Stimulated activated CD8-positive, alpha-beta memory T cell treated with anti-CD3 and anti-CD28 coated beads, Interleukin-7, amount 100 ng/mL, for 24 hours (primary cell): ENCODE results near the gene TMEM214.

ENCODE experiments used
- DNase-seq: peaks from one replicate; pipeline ENCODE4 v3.0.0-alpha.2; 2020; ENCODE audit warnings: low read depth

Gene TMEM214

GRCh38 chr2:27010139-27010538 lies 22.6 kb upstream of the TMEM214 start:
- DNase-seq, result no peak

- DNase-seq, result no peak
Measured at GRCh38 chr2:27013738-27014137, 19.0 kb upstream of the TMEM214 start.

DNA sequence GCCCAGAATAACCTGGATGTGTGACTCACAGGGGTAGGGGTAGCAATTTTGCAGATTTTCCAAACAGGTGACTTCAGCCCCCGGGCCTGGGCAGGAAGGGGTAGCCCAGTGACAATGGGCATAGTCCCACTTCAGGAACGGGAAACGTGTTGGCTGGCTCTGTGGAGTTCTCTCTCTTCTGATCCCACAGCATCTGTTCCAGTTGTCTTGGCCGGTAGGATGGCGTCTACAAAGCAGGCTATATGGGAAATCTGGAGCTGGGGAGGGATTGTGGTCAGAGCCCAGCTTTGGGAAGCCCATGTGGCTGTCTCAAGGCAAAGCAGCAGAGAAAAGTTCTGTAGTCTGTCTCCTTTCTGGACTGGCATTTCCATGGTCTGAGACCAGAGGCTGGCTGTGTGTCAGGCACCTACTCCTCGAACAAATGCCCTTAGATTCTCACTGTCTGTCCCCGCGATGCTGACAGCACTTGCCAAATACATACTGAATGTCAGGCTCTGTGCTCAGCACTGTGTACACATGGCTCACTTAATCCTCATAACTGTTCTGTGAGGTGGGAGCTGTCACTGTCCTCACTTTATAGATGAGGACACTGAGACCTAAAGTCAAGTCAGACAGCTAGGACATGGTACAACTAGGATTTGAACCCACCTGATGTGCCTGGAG lies 17.9 kb upstream of the TMEM214 start:
- DNase-seq, result no peak

DNA sequence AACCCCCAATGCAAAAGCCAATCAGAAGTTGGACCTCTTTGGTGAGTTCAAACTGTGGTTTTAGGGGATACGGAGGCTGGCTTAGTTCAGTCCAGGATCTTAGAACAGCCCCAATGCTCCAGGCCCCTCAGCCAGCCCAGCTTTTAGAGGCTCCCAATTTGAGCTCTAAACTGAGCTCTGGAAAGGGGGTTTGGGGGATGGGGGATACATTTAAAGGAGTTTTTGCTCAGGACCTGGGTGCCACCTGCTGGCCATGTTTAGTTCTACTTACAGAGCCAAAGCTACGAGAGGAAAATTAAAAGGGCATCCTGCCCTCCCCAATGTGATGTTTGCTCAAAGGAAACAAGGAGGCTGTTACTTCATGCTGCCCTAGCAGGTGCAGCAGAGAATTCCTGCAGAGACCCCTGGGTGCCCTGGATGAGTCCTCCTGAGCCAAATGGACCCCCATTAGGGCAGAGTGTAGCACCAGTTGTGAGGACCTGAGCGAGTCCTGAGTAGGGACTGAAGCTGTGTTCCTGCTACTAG lies 15.9 kb upstream of the TMEM214 start:
- DNase-seq, result peak; percentile 14

- no peak for DNase-seq
Measured at GRCh38 chr2:27018142-27018541, 14.6 kb upstream of the TMEM214 start.

- DNase-seq, result no peak
Measured at GRCh38 chr2:27019459-27019858, 13.3 kb upstream of the TMEM214 start.

DNA sequence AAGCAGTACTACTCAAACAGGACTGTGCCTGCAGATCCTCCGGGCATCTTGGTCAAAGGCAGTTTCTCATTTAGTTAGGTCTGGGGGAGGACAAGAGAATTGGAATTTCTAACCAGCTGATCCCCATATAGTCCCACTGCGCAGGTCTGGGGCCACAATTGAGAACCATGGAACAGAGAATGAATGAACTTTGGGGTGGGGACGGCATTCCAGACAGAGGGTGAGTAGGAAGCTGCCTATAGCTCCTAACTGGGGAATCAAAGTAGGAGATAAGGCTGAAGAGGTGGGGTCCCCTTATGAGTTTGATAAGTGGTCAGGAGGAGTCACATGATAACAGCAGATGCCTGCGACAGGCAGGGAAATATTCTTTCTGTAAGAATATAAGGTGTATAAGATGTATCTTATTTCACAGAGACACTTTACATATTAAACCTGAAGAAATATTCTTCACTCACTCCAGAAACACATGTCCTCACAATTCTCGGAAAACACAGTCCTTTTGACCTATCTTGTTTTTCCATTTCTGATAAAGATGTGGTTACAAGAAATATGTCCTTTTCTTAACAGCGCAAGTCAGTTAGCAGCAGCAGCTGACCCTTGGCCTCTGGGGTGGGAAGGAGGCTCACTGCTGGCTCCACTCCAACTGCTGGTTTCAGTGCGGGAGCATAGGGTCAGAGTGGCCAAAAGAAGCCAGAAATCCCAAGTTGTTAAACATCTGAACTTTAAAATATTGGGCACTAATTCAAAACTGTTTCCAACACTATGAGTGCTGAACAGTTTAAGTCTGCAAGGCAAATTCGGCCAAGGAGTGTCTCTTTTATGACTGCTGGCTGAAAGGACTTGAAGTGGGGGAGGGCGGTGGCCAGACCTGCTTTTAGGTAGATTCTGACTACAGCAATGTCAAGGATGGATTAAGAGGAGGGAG lies 12.6 kb upstream of the TMEM214 start:
- DNase-seq, result no peak

GRCh38 chr2:27021253-27022049 lies 11.3 kb upstream of the TMEM214 start:
- DNase-seq, result no peak

DNA sequence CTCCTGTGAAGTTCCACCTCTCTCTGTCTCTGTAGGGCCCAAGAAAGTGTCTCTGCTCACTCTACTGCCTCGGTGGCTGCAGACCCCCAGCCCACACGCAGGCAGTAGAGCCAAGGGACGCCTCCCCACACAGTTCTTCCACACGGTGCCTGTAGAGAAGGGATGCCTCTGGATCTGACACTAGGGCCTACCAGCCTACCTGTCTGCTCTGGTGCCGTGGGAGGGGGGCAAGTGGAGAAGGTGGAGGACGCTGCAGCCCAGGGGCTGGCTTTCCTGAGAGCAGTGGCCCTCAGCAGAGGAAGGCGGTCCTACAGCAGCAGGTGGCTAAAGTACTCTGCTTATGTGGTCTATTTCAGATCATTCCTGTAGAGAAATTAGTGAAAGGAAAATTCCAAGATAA lies 9.0 kb upstream of the TMEM214 start:
- DNase-seq, result no peak

DNA sequence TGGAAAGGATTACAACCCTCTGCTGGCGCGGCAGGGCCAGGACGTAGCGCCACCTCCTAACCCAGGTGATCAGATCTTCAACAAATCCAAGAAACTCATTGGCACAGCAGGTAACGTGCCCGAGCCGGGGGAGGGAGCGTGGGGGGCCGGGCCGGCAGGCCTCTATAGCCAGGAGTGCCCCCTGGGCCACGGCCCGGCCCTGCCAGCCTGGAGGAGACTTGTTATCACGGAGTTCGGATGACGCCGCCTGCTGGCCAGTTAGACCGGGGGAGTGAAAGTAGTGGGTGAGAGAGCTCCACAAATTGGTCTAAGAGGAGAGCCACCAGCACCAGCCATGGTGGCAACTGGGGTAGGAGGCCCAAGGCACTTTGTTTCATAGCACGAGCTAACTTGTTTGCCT lies 8.6 kb upstream of the TMEM214 start:
- no peak for DNase-seq

- DNase-seq, result no peak
Measured at GRCh38 chr2:27024812-27025211, 8.0 kb upstream of the TMEM214 start.

GRCh38 chr2:27025281-27025800 lies 7.4 kb upstream of the TMEM214 start:
- no peak for DNase-seq

- no peak for DNase-seq
Measured at GRCh38 chr2:27025861-27026851, 6.6 kb upstream of the TMEM214 start.

DNA sequence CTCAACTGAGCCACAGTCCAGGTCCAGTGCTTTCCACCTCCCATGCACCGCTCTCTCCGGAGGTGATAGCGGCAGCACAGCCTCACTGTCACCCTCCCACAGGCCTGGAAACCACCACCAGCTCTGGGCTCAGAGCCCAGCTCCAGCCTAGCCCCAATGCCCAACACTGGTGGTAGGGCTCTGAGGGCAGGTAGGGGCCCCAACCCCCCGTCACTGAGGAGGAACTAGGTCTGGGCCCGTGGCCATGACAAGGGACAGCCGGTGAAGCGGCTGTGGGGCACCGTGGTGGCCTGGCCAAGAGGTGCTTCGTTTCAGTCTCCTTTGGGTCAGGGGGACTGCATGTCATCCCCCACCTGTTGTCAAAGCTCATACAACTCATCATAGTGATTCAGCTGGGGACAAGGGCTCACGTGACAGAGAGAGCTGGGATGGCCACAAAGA lies 5.5 kb upstream of the TMEM214 start:
- no peak for DNase-seq

DNA sequence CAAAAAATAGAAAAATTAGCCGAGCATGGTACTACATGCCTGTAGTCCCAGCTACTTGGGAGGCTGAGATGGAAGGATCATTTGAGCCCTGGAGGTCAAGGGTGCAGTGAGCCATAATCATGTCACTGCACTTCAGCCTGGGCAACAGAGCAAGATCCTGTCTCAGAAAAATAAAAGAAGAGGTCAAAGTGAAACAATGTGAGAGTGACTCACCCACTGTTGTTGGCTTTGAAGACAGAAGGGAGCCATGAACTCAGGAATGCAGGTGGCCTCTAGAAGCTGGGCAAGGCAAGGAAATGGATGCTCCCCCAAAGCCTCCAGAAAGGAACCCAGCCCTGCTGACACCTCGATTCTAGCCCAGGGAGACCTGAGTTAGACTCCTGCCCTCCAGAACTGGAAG lies 3.7 kb upstream of the TMEM214 start:
- DNase-seq, result no peak

DNA sequence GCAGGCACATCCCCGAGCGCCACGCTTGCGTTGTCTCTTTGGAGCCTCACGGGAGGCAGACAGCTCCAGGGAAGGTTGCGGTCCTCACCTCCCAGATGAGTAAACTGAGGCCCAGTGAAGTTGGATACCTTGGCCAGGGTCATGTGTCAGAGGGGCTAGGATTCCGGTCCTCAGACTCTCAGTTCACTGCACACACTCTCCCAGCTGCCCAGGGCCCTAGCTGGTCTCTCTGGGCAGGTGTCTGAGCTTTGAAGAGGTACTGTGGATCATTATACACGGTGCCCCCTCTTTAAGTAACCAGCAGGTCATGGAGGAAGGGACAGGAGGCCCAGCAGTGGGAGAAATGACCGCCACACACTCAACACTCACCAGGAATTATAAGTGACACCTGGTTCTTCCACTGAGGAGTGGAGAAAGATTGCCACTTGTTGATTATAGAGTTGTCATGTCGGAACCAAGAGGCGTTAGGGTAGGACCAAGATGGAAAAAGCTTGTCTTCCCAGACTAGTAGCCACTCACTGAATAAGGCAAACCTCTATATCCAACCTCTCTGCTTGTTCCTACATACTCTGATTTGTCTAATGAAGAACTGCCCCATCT lies 588 bp downstream of the TMEM214 start:
- no peak for DNase-seq

DNA sequence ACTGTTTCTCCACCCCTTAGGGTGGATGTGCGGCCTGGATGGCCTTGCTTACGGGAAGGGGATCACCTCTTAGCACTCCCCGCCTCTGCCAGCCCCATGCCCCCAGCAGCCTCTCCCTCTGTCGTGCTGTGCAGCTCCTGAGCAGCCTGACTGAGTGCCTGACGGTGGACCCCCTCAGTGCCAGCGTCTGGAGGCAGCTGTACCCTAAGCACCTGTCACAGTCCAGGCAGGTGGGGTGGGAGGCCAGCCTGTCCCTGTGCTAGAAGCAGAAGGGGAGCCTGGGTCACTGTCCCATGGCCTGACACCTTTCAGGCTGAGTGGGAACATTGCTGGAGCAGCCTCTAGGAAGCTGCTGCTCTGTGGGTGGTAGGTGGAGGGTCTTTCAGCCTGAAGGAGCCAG lies 5.2 kb downstream of the TMEM214 start:
- no peak for DNase-seq

- no peak for DNase-seq
Measured at GRCh38 chr2:27038631-27039339, 6.0 kb downstream of the TMEM214 start.

DNA sequence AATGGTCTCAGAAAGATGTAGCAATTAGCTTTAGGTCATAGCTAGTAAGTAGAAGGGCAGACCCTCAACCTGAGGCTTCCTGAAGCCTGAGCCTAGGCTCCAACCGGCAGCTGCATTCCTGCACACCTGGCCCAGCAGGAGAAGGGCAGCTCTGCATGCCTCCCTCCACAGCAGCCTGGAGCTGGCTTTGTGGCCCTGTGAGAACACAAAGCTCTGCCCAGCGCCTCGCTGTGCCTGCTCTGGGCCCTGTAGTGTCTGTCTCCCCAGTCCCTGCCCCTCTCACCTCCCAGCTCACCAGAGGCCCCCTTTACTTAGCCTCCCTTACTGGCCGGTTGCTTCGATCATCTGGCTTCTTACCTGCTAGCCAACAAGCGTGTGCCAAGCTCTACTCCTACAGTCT lies 6.7 kb downstream of the TMEM214 start:
- no peak for DNase-seq

- no peak for DNase-seq
Measured at GRCh38 chr2:27039871-27040270, 7.1 kb downstream of the TMEM214 start.
